ENCODE results near the gene WDR91. TPM values are rescaled to one million over a fixed set of nuclear protein-coding genes. Genes with fewer than 3 reads are reported as not detected.

The WDR91 gene
- total and polyA plus RNA-seq, 2 donors (not counting 1 experiment from before 2014, with no cell fraction given) = 6.0 to 27.4 TPM

DNA sequence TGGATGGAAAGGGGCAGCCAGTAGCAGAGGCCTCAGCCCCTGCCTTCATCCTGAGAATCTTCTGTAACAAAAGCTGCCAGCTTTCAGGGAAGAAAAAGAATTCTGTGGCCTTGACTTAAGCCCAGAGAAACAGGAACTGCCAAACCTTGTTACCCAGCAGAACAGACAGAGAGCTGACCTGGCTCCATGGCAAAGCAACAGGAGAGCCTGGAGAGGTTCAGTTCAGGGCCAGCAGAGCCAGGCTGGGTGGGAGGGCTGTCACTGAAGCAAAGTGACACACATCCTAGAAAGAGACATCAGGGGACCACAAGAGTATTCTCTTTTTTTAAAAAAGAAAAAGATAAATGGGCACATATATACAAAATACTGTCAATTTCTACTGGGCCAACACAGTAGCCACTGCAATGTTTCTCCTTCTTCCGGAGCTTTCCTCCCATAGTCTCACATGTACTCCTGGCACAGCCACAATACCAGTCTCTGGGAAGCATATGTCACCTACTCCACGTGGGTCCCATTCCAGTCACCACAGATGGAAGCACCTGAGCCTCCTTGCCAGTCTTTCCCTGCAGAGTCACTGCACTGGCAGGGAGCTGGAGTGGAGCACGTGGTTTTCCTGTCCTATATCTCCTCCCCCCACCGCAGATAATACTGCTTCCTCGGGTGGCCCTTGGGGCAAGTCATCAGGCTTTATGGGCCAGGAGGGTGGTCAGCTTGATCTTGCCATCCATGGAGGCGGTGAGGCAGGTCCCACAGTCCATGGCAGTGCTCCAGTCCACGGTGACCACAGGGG, 25.7 kb downstream of the WDR91 start:
- TF ChIP-seq, protein P1, sequence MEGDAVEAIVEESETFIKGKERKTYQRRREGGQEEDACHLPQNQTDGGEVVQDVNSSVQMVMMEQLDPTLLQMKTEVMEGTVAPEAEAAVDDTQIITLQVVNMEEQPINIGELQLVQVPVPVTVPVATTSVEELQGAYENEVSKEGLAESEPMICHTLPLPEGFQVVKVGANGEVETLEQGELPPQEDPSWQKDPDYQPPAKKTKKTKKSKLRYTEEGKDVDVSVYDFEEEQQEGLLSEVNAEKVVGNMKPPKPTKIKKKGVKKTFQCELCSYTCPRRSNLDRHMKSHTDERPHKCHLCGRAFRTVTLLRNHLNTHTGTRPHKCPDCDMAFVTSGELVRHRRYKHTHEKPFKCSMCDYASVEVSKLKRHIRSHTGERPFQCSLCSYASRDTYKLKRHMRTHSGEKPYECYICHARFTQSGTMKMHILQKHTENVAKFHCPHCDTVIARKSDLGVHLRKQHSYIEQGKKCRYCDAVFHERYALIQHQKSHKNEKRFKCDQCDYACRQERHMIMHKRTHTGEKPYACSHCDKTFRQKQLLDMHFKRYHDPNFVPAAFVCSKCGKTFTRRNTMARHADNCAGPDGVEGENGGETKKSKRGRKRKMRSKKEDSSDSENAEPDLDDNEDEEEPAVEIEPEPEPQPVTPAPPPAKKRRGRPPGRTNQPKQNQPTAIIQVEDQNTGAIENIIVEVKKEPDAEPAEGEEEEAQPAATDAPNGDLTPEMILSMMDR (conservative IDR thresholded peaks at IDR 0.05 in 1 of 2, IDR thresholded peaks at IDR 0.05 in 1 of 2; ENCODE audit: low read depth in 1 of 2, low read length in 2 of 2) = no peak
- no peak for TF ChIP-seq EZH2 (IDR thresholded peaks at IDR 0.05; ENCODE audit: low read length, missing control alignments)
- Histone ChIP-seq H3K9ac (ENCODE audit: insufficient read depth, low read length) (no peak overlapping the region), H3K27ac (ENCODE audit: insufficient read depth, low read length) (no peak overlapping the region), H3K4me2 (ENCODE audit: extremely low read depth, insufficient read depth, low read length) (no peak overlapping the region), H3K79me2 (ENCODE audit: control insufficient read depth, insufficient read depth, low read length) (no peaks in the 10 kb centered on the region), H3K4me3 (replicated peaks in 1 of 4; ENCODE audit: control extremely low read depth in 1 of 4, insufficient read depth in 1 of 4, low read depth in 3 of 4, low read length in 4 of 4) (no peak overlapping the region), H3K36me3 (ENCODE audit: control insufficient read depth, insufficient read depth, low read length) (peaks cover 18% of the 10 kb centered on the region), H3K27me3 (ENCODE audit: control insufficient read depth, insufficient read depth, low read length) (no peaks in the 10 kb centered on the region), H3K4me1 (ENCODE audit: control insufficient read depth, extremely low read depth, insufficient read depth, low read length) (no peaks in the 10 kb centered on the region), H4K20me1 (ENCODE audit: control insufficient read depth, extremely low read depth, insufficient read depth, low read length) (no peaks in the 10 kb centered on the region), H3K9me3 (ENCODE audit: control insufficient read depth, insufficient read depth, low read depth, low read length) (peaks cover 2% of the 10 kb centered on the region), H2AFZ (ENCODE audit: low read length) (no peak overlapping the region)
- DNase-seq (ENCODE audit: low read depth in 2 of 2) = no peak

DNA sequence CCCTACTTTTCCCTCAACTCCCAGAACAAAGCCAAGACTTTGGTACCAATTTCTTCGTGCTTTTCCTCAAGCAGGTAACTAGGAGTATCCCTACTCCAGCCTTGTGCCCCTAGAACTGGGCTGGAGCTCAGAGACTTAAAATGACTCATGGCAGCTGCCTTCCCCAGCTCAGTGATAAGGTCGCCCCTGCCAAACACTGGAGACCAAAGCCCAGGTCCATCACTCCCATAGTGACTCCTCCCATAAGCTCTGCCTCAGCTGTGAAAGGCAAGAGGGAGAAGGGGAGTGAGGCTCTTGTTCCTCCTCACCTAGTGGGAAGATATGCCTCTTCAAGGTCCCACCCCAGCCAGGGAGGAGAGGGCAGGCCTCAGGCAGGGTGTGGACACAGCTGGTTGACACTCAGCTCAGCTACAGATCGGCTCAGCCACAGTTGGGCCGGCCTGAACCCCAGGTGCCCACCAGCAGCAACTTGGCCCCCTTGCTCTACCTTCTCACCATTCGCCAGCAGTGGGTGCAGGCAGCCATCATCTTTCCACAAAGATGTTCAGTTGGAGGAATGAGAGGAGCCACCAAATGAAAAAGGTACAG, 27.0 kb downstream of the WDR91 start:
- Histone ChIP-seq H3K4me3 (replicated peaks in 1 of 4; ENCODE audit: control extremely low read depth in 1 of 4, insufficient read depth in 1 of 4, low read depth in 3 of 4, low read length in 4 of 4) (no peak overlapping the region), H3K9me3 (ENCODE audit: control insufficient read depth, insufficient read depth, low read depth, low read length) (peaks cover 2% of the 10 kb centered on the region), H3K27me3 (ENCODE audit: control insufficient read depth, insufficient read depth, low read length) (no peaks in the 10 kb centered on the region), H3K4me1 (ENCODE audit: control insufficient read depth, extremely low read depth, insufficient read depth, low read length) (no peaks in the 10 kb centered on the region), H4K20me1 (ENCODE audit: control insufficient read depth, extremely low read depth, insufficient read depth, low read length) (no peaks in the 10 kb centered on the region), H3K4me2 (ENCODE audit: extremely low read depth, insufficient read depth, low read length) (no peak overlapping the region), H3K9ac (ENCODE audit: insufficient read depth, low read length) (no peak overlapping the region), H2AFZ (ENCODE audit: low read length) (no peak overlapping the region), H3K36me3 (ENCODE audit: control insufficient read depth, insufficient read depth, low read length) (peaks cover 18% of the 10 kb centered on the region), H3K27ac (ENCODE audit: insufficient read depth, low read length) (no peak overlapping the region), H3K79me2 (ENCODE audit: control insufficient read depth, insufficient read depth, low read length) (no peaks in the 10 kb centered on the region)
- no peak for TF ChIP-seq EZH2 (IDR thresholded peaks at IDR 0.05; ENCODE audit: low read length, missing control alignments)
- TF ChIP-seq, protein P1 (conservative IDR thresholded peaks at IDR 0.05 in 1 of 2, IDR thresholded peaks at IDR 0.05 in 1 of 2; ENCODE audit: low read depth in 1 of 2, low read length in 2 of 2) = no peak
- no peak for DNase-seq (ENCODE audit: low read depth in 2 of 2)

- peaks cover 18% of the 10 kb centered on the region for H3K36me3 ChIP-seq (ENCODE audit: control insufficient read depth, insufficient read depth, low read length)
- H3K9ac ChIP-seq (ENCODE audit: insufficient read depth, low read length) = no peak overlapping the region
- no peak overlapping the region for H3K4me3 ChIP-seq (replicated peaks in 1 of 4; ENCODE audit: control extremely low read depth in 1 of 4, insufficient read depth in 1 of 4, low read depth in 3 of 4, low read length in 4 of 4)
- H3K4me1 ChIP-seq (ENCODE audit: control insufficient read depth, extremely low read depth, insufficient read depth, low read length) = no peaks in the 10 kb centered on the region
- no peak for TF ChIP-seq EZH2 (IDR thresholded peaks at IDR 0.05; ENCODE audit: low read length, missing control alignments)
- TF ChIP-seq, protein P1 (conservative IDR thresholded peaks at IDR 0.05 in 1 of 2, IDR thresholded peaks at IDR 0.05 in 1 of 2; ENCODE audit: low read depth in 1 of 2, low read length in 2 of 2) = no peak
- no peaks in the 10 kb centered on the region for H3K79me2 ChIP-seq (ENCODE audit: control insufficient read depth, insufficient read depth, low read length)
- DNase-seq (ENCODE audit: low read depth in 2 of 2) = no peak
- H3K27me3 ChIP-seq (ENCODE audit: control insufficient read depth, insufficient read depth, low read length) = no peaks in the 10 kb centered on the region
- H3K4me2 ChIP-seq (ENCODE audit: extremely low read depth, insufficient read depth, low read length) = no peak overlapping the region
- H3K27ac ChIP-seq (ENCODE audit: insufficient read depth, low read length) = no peak overlapping the region
- H3K9me3 ChIP-seq (ENCODE audit: control insufficient read depth, insufficient read depth, low read depth, low read length) = peaks cover 2% of the 10 kb centered on the region
- no peaks in the 10 kb centered on the region for H4K20me1 ChIP-seq (ENCODE audit: control insufficient read depth, extremely low read depth, insufficient read depth, low read length)
- no peak overlapping the region for H2AFZ ChIP-seq (ENCODE audit: low read length)
Observed at GRCh38 chr7:135183478-135183877, 27.8 kb downstream of the WDR91 start.
